ENCODE results near the gene VAT1.
"Not testable (repeated sequence)": the region's sequence is repeated elsewhere in the genome, so short reads cannot be mapped to it uniquely, and the experiment has no call there.

VAT1 gene

DNA sequence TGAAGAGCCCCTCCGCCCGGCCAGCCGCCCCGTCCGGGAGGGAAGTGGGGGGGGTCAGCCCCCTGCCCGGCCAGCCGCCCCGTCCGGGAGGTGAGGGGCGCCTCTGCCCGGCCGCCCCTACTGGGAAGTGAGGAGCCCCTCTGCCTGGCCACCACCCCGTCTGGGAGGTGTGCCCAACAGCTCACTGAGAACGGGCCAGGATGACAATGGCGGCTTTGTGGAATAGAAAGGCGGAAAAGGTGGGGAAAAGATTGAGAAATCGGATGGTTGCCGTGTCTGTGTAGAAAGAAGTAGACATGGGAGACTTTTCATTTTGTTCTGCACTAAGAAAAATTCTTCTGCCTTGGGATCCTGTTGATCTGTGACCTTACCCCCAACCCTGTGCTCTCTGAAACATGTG lies 48.9 kb downstream of the VAT1 start:
- not testable (repeated sequence) for DNase-seq (ENCODE audit: low spot score)

DNA sequence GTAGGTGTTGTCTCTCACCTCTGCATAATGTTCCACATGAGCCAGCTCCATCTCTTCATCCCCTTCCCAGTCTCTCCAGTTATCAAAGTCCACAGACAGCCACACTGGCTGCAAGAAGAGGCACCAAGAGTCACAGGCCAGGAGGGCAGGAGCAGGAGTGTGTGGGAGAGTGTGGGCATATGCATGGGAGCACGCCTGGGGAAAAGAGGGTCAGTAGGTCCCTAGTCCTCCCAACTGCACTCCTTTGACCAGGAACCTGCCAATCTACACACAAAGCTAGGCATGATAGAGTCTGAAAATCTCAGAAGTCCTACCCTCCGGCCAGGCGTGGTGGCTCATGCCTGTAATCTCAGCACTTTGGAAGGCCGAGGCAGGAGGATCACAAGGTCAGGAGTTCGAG lies 50.6 kb downstream of the VAT1 start:
- no peak for DNase-seq (ENCODE audit: low spot score)

DNA sequence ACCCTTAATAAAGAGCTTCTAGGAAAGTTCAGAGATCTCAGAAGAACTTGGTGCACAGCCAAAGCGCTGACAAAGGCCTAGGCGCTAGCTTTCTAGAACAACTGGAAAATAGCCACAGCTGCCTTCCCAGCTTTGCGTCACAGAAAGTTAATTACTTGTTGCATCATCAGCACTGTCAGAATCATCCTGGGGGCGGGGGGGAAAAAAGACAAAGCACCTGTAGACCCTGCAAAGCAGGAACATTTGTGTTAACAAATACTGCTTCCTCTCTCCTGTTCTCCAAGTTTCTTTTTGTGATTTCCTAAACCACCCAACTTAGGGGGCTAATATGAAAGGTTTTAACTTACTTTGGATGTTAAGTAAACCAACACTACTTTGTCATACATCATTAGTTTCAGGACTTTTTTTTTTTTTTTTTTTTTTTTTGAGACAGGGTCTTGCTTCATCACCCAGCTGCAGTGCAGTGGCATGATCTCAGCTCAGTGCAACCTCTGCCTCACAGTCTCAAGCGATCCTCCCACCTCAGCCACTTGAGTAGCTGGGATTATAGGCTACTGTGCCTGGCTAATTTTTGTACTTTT lies 53.1 kb downstream of the VAT1 start:
- DNase-seq (ENCODE audit: low spot score): no peak

DNA sequence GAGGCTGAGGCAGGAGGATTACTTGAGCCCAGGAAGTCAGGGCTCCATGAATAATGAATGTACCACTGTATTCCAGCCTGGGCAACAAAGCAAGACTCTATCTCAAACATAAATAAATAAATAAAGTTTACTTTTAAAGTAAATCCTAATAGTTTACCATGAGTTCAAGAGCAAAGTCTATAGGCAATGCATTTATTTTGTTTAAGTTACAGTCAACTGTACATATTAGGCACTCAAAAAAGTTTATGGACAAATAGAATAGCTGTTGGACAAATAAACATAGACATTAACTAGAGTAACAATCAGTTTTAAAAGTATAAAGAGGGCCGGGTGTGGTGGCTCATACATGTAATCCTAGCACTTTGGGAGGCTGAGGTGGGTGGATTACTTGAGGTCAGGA lies 54.3 kb downstream of the VAT1 start:
- DNase-seq (ENCODE audit: low spot score): no peak
